Measurements from ENCODE around the gene TAS2R50.
"Not testable (repeated sequence)": the region's sequence is repeated elsewhere in the genome, so short reads cannot be mapped to it uniquely, and the experiment has no call there.

Gene TAS2R50

GRCh38 chr12:10986812-10987211, at the start of gene TAS2R50:
TSS of gene TAS2R50 (minus strand) at chr12:10986912. CDS start at chr12:10986860, 52 bp downstream.
- DNase-seq: no peak

GRCh38 chr12:11033959-11034358, 47.2 kb upstream of the TAS2R50 start:
- not testable (repeated sequence) for DNase-seq

- DNase-seq: no peak
Measured at GRCh38 chr12:11031307-11031706, 44.6 kb upstream of the TAS2R50 start, which contains the start of gene TAS2R31. TSS of gene TAS2R31 (minus strand) at chr12:11031407. CDS start at chr12:11031335, 72 bp downstream.

- DNase-seq: no peak
Measured at GRCh38 chr12:11026118-11026517, 39.4 kb upstream of the TAS2R50 start.

GRCh38 chr12:11023387-11023786, 36.7 kb upstream of the TAS2R50 start:
- no peak for DNase-seq

- no peak for DNase-seq
Measured at GRCh38 chr12:11022520-11022919, 35.8 kb upstream of the TAS2R50 start, which contains the start of gene TAS2R19. TSS of gene TAS2R19 (minus strand) at chr12:11022620. CDS start at chr12:11022571, 49 bp downstream.

GRCh38 chr12:11016937-11017336, 30.2 kb upstream of the TAS2R50 start:
- peak in 8 of 51 donors; percentile 1 to 52 (median 12) for DNase-seq

GRCh38 chr12:11015775-11016430, 29.2 kb upstream of the TAS2R50 start:
- no peak for DNase-seq

GRCh38 chr12:11014234-11014633, 27.5 kb upstream of the TAS2R50 start:
- DNase-seq: no peak

GRCh38 chr12:11007608-11008007, 20.9 kb upstream of the TAS2R50 start:
- DNase-seq: no peak

GRCh38 chr12:10998204-10998603, 11.5 kb upstream of the TAS2R50 start, which contains the start of gene TAS2R20:
TSS of gene TAS2R20 (minus strand) at chr12:10998304. CDS start at chr12:10997875, 429 bp downstream.
- DNase-seq: no peak

GRCh38 chr12:10994307-10994706, 7.6 kb upstream of the TAS2R50 start:
- DNase-seq: no peak

- DNase-seq: no peak
Measured at GRCh38 chr12:10989107-10989506, 2.4 kb upstream of the TAS2R50 start.

GRCh38 chr12:10982244-10982643, 4.5 kb downstream of the TAS2R50 start:
- no peak for DNase-seq

GRCh38 chr12:10974965-10975364, 11.7 kb downstream of the TAS2R50 start:
- no peak for DNase-seq

GRCh38 chr12:10968765-10969456, 17.8 kb downstream of the TAS2R50 start:
- DNase-seq: no peak

- DNase-seq: no peak
Measured at GRCh38 chr12:10967409-10967808, 19.3 kb downstream of the TAS2R50 start.

- DNase-seq: no peak
Measured at GRCh38 chr12:10966314-10966713, 20.4 kb downstream of the TAS2R50 start.

GRCh38 chr12:10965476-10965875, 21.2 kb downstream of the TAS2R50 start:
- DNase-seq: no peak

- peak in 1 of 51 donors; percentile 35 for DNase-seq
Measured at GRCh38 chr12:10960211-10960610, 26.5 kb downstream of the TAS2R50 start.

GRCh38 chr12:10959804-10960203, 26.9 kb downstream of the TAS2R50 start:
- peak in 14 of 51 donors; percentile 3 to 63 (median 12) for DNase-seq

- DNase-seq: no peak
Measured at GRCh38 chr12:10957741-10958140, 29.0 kb downstream of the TAS2R50 start.

GRCh38 chr12:10956085-10956484, 30.6 kb downstream of the TAS2R50 start:
- DNase-seq: no peak

All from hypothalamus (tissue), 51 donors.